OCI-LY1 (cell line): ENCODE results near the gene SCN5A.

Experiments used
- H2AFZ ChIP-seq: fragments of 200-600 bp; sonication (generic), shearing (Covaris generic); 2 replicates; pipeline ENCODE4 v1.6.0; 2014; ENCODE audit warnings: antibody characterized with exemption, mild to moderate bottlenecking, low read length
- H3F3A ChIP-seq: fragments of 200-600 bp; sonication (generic), shearing (Covaris generic); 2 replicates; pipeline ENCODE4 v1.6.0; 2014; ENCODE audit warnings: mild to moderate bottlenecking, antibody characterized with exemption, low read length, moderate library complexity; ENCODE audit not compliant: insufficient read depth
- H3K27ac ChIP-seq: fragments of 200-600 bp; sonication (generic); 2 replicates; pipeline ENCODE4 v1.5.1; 2014; ENCODE audit warnings: low read length, mixed run types, mild to moderate bottlenecking, low read depth; ENCODE audit not compliant: poor library complexity, severe bottlenecking
- H3K27me3 ChIP-seq: fragments of 200-600 bp; sonication (generic); 2 replicates; pipeline ENCODE4 v1.6.0; 2014; ENCODE audit warnings: antibody characterized with exemption, mild to moderate bottlenecking, low read length, moderate library complexity; ENCODE audit not compliant: insufficient read depth
- H3K36me3 ChIP-seq: fragments of 200-600 bp; sonication (generic); 2 replicates; pipeline ENCODE4 v1.6.1; 2014; ENCODE audit warnings: mild to moderate bottlenecking, antibody characterized with exemption, low read length, moderate library complexity, mixed read lengths; ENCODE audit not compliant: insufficient read depth
- H3K4me1 ChIP-seq: fragments of 200-600 bp; sonication (generic); 2 replicates; pipeline ENCODE4 v1.5.1; 2014; ENCODE audit warnings: mild to moderate bottlenecking, low read length, moderate library complexity; ENCODE audit not compliant: insufficient read depth, severe bottlenecking
- H3K4me2 ChIP-seq: fragments of 200-600 bp; sonication (generic), shearing (Covaris generic); 2 replicates; pipeline ENCODE4 v1.6.1; 2014; ENCODE audit warnings: low read length
- H3K4me3 ChIP-seq: fragments of 200-600 bp; sonication (generic); 2 replicates; pipeline ENCODE4 v1.5.1; 2014; ENCODE audit warnings: low read length, low read depth, mild to moderate bottlenecking, mixed read lengths; ENCODE audit not compliant: poor library complexity, severe bottlenecking
- H3K79me2 ChIP-seq: fragments of 200-600 bp; shearing (Covaris generic); 2 replicates; pipeline ENCODE4 v1.6.1; 2016; ENCODE audit warnings: mixed run types, low read length, mixed read lengths; ENCODE audit not compliant: insufficient read depth
- H3K9ac ChIP-seq: fragments of 200-600 bp; sonication (generic), shearing (Covaris generic); 2 replicates; pipeline ENCODE4 v1.6.1; 2014; ENCODE audit warnings: mild to moderate bottlenecking, low read length, mixed read lengths
- H3K9me2 ChIP-seq: fragments of 200-600 bp; sonication (generic), shearing (Covaris generic); 2 replicates; pipeline ENCODE4 v1.6.1; 2014; ENCODE audit warnings: low read depth, mild to moderate bottlenecking, low read length, mixed read lengths
- H3K9me3 ChIP-seq: fragments of 200-600 bp; shearing (Covaris generic); 2 replicates; pipeline ENCODE4 v1.6.1; 2014; ENCODE audit warnings: low read length, mixed read lengths
- H4K20me1 ChIP-seq: fragments of 200-600 bp; sonication (generic), shearing (Covaris generic); 2 replicates; pipeline ENCODE4 v1.6.0; 2016; ENCODE audit warnings: mild to moderate bottlenecking, low read length; ENCODE audit not compliant: insufficient read depth
- EZH2 ChIP-seq: fragments of 200-600 bp; sonication (generic), shearing (Covaris generic); IDR thresholded peaks from 2 replicates; pipeline ENCODE4 v1.8.0; 2017; ENCODE audit warnings: borderline replicate concordance, mixed run types, mild to moderate bottlenecking, antibody characterized with exemption, low read length, moderate library complexity, mixed read lengths
- TF ChIP-seq, protein P1 (sequence below): fragments of 200-600 bp; sonication (generic), shearing (Covaris generic); IDR thresholded peaks from 2 replicates; pipeline ENCODE4 v1.5.1; 2017; ENCODE audit warnings: mild to moderate bottlenecking, antibody characterized with exemption, low read length, moderate library complexity, mixed read lengths

Gene SCN5A

DNA sequence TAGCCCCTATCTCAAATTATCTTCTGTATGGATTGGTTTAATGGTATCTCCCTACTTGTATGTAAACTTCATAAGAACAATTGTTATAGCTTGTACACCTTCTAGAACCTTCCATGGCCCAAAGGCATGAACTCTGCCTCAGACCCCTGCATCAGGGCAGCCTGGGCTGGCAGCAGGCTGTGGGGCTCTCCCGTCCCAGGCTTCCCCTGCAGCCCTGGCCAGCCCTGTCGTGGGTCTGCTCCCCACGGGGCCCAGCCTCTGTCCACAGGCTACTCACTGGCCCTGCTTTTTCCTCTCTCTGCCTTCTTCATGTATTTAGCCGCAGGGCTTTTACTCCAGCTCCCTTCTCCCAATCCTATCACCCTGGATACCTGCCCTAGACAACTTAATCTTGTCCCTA is 4.4 kb downstream of the SCN5A start:
- H3K4me1 ChIP-seq, result peaks cover 9% of the 10 kb centered on the region
- no peaks in the 10 kb centered on the region for H3K9me2 ChIP-seq
- no peak overlapping the region for H2AFZ ChIP-seq
- H3K27ac ChIP-seq, result no peak overlapping the region
- no peak overlapping the region for H3K4me2 ChIP-seq
- no peak overlapping the region for H3K4me3 ChIP-seq
- H3K36me3 ChIP-seq, result no peaks in the 10 kb centered on the region
- H3K9ac ChIP-seq, result no peak overlapping the region
- TF ChIP-seq, protein P1, sequence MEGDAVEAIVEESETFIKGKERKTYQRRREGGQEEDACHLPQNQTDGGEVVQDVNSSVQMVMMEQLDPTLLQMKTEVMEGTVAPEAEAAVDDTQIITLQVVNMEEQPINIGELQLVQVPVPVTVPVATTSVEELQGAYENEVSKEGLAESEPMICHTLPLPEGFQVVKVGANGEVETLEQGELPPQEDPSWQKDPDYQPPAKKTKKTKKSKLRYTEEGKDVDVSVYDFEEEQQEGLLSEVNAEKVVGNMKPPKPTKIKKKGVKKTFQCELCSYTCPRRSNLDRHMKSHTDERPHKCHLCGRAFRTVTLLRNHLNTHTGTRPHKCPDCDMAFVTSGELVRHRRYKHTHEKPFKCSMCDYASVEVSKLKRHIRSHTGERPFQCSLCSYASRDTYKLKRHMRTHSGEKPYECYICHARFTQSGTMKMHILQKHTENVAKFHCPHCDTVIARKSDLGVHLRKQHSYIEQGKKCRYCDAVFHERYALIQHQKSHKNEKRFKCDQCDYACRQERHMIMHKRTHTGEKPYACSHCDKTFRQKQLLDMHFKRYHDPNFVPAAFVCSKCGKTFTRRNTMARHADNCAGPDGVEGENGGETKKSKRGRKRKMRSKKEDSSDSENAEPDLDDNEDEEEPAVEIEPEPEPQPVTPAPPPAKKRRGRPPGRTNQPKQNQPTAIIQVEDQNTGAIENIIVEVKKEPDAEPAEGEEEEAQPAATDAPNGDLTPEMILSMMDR, result no peak
- no peak for TF ChIP-seq EZH2
- H3F3A ChIP-seq, result no peaks in the 10 kb centered on the region
- no peaks in the 10 kb centered on the region for H3K9me3 ChIP-seq
- peaks cover 6% of the 10 kb centered on the region; the same call in 1 of the 2 replicates for H3K27me3 ChIP-seq
- H4K20me1 ChIP-seq, result no peaks in the 10 kb centered on the region
- H3K79me2 ChIP-seq, result no peaks in the 10 kb centered on the region

DNA sequence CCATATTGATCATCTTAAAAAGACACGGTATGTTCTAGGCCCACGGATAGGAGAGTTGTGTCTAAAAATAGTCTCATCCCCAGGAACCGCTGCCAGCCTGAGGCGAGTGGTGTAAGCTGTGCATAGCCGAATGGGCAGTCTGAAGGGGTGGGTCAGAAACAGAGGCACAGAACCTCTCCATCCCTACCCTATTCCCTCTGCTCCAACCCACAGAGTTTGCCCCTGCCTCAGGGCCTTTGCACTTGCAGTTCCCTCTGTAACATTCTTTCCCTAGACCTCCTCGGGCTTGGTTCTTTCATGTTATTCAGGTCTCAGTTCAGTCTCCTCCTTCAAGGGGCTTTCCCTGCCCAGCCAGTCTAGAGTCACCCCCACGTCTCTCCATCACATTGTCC is 4.8 kb downstream of the SCN5A start:
- Histone ChIP-seq H3F3A (no peaks in the 10 kb centered on the region), H3K27me3 (peaks cover 6% of the 10 kb centered on the region; the same call in 1 of the 2 replicates)
- TF ChIP-seq EZH2, result no peak
- TF ChIP-seq, protein P1, result no peak

DNA sequence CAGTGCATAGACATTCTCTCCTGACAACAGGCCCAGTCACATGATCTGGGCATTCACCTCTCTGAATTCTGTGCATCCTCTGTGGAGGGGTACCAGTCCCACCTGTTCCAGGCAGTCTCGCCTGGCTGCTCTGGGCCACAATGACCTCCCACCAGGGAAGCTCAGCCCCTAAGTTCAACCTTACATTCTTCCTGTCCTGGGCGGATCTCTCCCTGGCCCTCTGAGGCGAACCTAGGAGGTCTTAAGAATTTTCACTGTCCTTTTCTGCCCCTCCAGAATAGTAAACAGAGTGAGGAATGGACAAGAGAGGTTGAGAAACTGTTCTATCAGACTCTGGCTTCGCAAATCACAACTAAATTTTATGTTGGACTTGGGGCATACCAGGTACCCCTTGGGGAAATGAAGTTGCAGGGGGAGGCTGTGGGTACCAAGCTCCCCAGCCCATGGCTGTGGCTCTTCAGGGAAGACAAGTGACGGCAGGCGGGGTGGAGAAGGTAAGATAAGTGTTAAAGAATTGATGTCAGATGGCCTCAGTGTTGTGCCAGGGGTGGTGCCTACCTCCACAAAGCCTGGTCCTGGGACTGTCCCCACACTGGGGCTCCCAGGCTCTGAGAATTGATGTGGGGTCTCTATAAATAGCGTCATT is 5.3 kb downstream of the SCN5A start:
- H3K4me1 ChIP-seq, result peaks cover 3% of the 10 kb centered on the region
- no peak overlapping the region for H3K4me2 ChIP-seq
- H3F3A ChIP-seq, result no peaks in the 10 kb centered on the region
- H3K27me3 ChIP-seq, result peaks cover 6% of the 10 kb centered on the region; the same call in 1 of the 2 replicates
- H4K20me1 ChIP-seq, result no peaks in the 10 kb centered on the region
- H3K4me3 ChIP-seq, result no peak overlapping the region
- H3K27ac ChIP-seq, result no peak overlapping the region
- TF ChIP-seq, protein P1, result no peak
- no peak for TF ChIP-seq EZH2
- no peak overlapping the region for H2AFZ ChIP-seq
- H3K79me2 ChIP-seq, result no peaks in the 10 kb centered on the region
- no peaks in the 10 kb centered on the region for H3K9me3 ChIP-seq
- no peaks in the 10 kb centered on the region for H3K36me3 ChIP-seq
- H3K9ac ChIP-seq, result no peak overlapping the region
- H3K9me2 ChIP-seq, result no peaks in the 10 kb centered on the region

More for the DNA sequence above, 4.8 kb downstream of the SCN5A start:
- H2AFZ ChIP-seq, result no peak overlapping the region
- no peak overlapping the region for H3K27ac ChIP-seq
- no peaks in the 10 kb centered on the region for H3K9me2 ChIP-seq
- no peaks in the 10 kb centered on the region for H3K36me3 ChIP-seq
- no peak overlapping the region for H3K4me2 ChIP-seq
- peaks cover 4% of the 10 kb centered on the region for H3K4me1 ChIP-seq
- no peaks in the 10 kb centered on the region for H3K79me2 ChIP-seq
- H3K9ac ChIP-seq, result no peak overlapping the region
- no peak overlapping the region for H3K4me3 ChIP-seq
- no peaks in the 10 kb centered on the region for H3K9me3 ChIP-seq
- H4K20me1 ChIP-seq, result no peaks in the 10 kb centered on the region
